Right kidney (tissue), 1 donor: Measurements from ENCODE around the gene HDHD2.

ENCODE experiments used
- DNase-seq: peaks from one replicate; pipeline ENCODE4 v3.0.0-alpha.2; 2016

The HDHD2 gene

DNA sequence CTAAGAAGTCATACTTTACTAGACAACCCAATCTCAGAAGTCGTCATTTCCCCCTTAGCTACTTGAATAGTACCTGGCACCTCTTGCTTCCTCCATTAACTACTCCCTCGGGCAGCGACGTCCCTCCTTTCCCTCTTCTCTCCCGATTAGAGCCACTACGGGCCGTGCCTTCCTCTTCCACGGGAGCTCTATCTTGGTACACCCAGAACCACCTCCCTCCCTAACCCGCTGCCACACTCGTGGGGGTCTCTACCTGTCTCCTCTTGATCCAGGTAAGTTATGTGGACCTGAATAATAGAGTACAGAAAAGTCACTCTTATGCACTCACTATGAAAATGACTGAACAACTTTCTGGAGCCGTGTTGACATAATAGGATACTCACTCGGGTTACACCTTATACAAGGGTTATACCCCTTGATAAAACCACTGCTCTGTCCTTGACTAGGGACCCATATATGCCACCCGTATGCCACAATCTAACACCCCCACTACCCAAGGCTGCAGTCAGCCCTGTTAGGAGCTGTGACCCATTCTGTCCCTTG is 595 bp upstream of the HDHD2 start:
- DNase-seq, result no peak

DNA sequence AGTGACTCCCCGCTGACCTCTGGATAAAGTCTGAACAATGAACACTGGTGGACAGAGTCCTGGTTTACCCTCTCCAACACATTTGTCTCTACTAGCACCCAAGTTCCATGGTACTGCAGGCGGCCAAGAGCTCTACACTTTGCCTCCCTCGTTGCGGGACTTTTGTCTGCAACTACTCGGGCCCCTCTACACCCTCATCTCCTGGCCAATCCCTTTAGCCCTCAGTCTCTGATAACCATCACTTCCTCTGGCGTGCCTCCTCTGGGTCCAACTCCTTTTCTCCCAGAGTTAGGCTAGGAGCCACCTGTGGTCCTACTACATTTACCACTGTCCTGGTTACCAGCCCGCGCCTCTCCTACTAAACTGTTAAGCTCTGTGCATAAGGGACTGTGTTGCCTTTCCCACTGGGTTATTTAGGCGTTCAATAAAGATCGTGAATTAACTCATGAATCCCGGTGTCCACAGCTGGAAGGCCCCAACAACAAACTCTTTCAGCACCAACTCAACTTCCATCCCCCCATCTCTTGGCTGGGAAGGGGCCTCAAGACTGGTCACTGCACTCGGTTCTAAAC is 757 bp downstream of the HDHD2 start:
- DNase-seq, result no peak

DNA sequence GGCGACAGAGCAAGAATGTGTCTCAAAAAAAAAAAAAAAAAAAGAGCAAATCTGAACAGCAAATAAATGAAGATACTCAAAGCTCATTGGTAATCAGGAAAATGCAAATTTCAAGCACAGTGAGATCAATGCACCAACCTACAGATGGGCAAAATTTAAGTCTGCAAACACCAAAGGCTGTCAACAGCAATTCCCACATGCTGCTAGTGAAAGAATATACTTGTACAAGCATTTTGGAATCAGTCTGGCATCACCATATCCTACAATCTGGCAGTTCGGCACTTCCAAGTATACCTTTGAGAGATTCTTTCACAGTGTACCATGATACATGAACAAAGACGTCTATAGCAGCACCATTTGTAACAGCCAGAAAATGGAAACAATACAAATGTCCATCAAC is 4.1 kb downstream of the HDHD2 start:
- DNase-seq, result no peak

DNA sequence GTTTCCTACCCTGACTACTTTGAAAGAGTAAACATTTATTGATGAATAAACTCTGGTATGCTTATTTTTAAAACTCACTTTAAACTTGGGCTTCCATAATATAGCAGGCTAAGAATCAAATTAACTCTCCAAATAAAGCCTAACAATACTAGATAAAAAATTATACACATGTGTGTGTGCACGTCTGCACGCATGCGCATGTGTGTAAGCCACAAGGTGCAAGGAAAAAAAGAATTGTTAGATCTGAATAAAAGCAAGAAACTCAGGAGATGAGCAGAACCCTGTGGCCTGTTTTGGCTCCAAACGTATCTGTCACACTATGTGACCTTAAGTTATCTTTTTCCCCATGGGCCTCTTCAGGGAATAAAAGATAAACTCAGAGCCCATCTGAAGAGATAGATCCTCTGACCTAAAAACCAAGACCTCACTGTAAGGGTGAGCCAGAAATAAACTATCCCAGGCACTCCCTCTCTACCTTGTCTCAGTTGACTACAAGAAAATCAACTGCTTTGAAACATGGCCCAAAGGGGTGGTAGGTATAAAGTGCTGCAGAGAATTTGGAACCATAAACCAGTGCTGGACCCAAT is 6.3 kb downstream of the HDHD2 start:
- DNase-seq, result no peak

DNA sequence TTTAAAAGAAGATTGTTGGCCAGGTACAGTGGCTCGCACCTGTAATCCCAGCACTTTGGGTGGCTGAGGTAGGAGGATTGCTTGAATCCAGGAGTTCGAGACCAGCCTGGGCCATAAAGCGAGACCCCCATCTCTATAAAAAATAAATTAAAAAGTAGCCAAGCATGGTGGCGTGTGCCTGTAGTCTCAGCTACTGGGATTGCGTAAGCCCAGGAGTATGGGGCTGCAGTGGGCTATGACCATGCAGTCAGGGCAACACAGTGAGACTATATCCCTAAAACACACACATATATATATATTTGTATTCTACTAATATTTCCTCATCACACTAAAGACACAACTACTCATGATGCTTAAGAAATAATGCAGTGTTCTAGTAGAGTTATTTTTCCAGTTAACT is 7.1 kb downstream of the HDHD2 start:
- DNase-seq, result no peak

DNA sequence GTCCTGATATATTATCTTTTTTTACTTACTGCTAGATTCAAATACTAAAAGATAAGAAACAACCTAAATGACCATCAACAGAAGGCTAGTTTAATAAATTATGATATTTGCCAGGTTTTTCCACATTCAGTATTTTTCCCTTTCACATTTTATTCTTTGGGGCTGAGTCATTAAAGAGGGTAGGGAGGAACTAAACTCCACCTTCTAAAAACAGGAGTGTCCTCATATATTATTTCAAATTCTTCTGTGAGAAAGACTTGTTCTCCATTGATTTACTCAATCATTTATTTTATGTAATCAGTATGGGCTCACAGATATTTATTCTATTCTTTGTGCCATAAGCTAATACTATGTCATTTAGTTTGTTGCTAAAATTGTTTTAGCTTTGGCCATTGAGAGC is 9.0 kb downstream of the HDHD2 start:
- DNase-seq, result no peak

DNA sequence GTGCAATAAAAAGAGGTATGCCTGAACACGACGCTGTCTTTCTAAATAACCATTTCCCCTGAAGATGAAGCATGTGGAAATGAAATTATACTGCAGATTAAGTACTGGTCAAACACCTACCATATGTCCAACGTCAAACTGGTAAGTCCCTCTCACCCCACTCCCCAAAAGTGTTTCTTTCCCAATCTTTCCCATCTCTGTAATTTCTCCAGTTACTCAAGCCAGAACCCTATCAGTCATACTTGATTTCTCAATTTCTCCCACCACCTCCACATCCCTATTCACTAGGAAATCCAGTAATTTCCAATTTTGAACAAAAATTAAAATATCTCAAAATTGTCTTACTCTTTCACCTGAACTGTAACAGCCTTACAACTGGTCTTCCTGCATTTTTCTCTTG is 29.2 kb downstream of the HDHD2 start:
- no peak for DNase-seq

DNA sequence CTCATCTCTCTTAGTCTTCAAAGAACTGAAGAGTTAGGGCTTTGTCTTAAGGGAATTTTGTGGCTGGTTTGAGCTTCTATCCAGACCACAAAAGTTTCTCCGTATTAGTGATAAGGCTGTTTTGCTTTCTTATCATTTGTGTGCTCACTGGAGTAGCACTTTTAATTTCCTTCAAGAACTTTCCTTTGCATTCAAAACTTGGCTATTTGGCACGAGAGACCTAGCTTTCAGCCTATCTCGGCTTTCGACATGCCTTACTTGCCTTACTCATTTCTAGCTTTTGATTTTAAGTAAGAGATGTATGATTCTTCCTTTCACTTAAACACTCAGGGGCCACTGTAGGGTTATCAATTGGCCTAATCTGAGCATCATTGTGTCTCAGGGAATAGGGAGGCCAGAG is 29.9 kb downstream of the HDHD2 start:
- no peak for DNase-seq

DNA sequence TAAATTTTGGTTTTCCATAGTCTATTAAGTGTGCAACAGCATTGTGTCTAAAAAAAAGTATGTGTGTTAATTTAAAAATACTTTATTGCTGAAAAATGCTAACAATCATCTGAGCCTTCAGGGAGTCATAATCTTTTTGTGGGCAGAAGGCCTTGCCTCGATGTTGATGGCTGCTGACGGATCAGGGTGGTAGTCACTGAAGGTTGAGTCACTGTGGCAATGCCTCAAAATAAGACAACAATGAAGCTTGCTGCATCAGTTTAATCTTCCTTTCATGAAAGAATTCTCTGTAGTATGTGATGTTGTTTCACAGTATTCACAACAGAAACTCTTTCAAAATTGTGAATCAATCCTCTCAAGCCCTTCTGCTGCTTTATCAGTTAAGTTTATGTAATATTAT is 31.3 kb downstream of the HDHD2 start:
- DNase-seq, result no peak

DNA sequence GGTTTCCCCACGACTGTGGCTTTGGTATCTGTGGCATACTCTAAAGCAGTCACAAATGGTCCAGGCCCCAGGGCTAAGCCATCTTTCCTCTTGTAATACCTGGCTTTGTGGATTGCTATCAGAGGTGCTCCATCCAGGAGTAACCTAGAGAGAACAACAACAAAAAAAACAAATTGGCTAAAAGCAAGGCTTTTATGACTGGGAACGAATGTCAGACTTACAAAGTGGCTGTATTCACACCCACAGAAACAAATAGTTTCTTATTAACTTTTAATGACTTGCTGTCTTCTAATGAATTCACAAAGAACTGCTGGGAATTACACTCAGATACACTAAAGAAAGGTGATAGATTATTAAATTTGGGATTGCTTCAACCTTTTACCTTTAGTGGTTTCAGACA is 35.1 kb downstream of the HDHD2 start:
- DNase-seq, result no peak

DNA sequence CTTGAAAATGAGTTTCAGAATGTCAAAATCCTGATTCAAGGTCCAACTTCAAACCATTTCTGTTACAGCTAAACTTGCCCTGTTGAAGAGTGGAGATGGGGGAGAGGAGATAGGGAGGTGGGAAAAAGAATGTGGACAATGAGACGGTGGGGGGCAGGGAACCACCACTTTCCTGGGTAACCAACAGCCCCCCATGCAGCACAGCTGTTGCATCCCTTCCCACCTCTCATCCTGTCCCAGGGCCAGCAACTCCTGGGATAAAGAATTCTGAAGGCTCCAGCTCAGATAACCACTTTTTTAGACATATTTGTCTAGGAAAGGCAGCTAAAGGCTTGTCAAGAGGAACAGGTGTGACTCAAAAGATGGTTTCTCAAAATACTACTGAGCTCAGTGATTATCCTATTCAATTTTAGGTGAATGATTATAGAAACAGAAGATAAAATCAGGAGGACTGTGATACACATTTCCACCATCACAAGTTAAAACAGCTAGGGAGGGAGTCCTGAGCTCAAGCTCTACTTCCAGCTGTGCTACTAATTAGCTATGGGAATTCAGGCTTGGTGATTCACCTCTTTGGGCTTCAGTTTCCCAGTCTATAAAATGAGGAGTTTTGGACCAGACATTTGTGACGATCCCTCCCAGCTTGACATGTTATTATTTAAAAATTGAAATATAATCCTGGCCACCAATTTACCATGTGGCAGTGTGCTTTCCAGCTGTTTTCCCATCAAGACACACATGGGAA is 36.3 kb downstream of the HDHD2 start:
- no peak for DNase-seq

DNA sequence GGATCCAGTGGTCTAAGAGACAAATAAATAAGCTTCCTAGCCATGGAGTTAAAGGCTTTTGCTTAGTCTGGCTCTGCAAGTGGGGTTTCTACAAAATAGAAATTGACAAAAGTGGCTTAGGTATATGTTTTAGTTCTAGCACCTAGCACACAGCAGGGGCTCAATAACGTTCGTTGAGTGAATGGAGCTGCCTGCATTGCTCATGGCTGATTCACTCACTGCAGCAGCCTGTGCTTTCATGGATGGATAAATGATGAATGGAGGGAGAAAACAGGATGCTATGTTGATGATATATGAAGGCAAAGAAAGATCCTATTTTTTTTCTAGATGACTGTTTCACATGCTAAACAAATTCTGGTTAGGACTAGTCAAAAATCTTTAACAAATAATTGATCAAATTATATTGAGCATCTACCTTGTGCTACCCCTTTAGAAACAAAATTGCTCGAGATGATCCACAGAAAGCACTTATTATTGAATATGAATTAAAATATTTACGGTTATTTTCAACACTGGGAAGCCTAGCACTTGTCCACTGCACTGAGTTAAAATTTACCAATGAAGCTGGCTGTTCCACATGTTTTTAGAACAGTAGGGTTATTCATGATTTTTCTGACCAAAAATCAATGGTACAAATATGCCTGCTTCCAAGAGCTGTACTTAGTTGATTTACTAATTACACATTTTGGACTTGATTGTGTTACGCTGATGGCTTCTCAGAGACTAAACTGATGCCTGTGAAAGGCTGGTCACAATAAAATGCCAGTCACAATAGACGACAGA is 39.6 kb downstream of the HDHD2 start:
- no peak for DNase-seq

DNA sequence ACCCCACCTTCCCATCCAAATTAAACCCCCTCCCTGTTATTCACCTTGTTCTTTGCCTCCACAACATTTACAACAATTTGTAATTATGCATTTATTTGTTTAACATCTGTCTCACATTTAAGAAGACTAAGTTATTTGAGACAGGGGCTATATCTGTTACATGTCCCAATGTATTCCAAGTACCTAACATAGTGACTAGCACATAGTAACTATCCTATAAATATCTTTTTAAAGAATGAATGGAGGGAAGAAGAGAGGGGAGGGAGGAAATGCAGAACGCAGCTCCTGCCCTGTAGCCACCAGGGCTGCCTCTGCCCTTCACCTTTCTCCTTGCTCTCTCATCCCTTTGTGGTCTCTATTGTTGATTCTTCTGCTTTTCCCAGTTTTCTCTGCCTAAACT is 40.6 kb downstream of the HDHD2 start:
- DNase-seq, result no peak

DNA sequence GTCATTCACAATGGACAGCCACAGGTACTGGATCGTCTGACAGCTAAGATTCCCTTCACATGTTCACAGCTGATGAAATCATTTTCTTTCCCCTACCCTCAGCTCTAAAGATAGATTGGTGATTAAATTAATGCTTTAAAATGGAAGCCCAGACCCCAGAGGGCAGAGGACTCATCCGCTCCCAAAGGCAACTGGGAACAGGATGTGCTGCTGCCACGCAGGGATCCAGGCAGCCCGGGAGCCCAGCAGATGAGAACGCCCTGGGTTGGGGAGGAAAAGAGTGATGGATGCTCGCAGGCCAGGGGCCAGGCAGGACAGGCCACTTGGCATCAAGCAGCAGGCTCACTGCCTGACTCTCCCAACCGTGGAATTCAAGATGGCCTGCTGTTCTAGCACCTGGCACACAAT is 41.3 kb downstream of the HDHD2 start:
- DNase-seq, result no peak

DNA sequence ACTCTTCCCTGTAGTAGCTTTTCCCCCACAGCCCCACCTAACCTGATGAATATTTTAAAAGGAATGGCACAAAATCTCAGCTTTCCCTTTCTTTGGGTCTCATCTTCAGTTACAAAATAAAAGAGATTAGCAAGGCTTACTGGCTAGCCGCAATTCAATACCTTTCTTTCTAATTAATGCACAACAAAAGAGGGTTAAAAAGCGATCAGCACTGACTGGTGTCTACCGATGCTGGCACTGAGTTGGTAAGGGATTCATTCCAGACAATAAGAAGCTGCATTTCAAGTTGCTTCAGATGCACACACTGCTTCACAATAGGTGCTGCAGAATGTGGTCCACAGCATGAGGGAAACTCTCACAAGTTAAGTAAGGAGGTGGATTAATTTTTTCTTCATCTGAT is 41.9 kb downstream of the HDHD2 start:
- DNase-seq, result no peak

DNA sequence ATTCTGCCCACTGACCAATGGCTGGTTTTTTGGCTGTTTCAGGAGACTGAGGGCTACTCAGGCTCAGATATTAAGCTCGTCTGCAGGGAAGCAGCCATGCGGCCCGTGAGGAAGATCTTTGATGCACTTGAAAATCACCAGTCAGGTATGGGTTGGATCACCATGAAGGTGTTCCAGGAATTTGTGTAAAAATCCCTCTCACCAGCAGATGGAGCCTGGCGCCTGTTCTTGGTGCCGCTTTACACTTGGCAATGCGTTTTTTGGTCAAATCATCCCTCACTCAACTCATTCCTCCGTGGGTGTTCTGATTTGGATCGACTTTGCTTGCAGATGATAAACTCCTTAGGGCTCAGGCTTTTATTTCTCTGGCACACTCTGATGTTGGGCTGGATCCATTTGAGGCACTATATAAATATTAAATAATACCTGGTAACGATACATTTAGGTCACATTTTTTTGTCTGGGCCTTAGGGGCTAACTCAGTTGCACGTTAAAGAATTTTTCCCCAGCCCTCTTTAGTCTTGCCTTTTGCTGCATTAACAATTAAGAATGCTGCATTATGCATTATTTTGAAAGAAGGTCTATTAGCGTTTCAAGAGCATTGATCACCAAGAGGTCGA is 50.0 kb downstream of the HDHD2 start:
- peak; percentile 18 for DNase-seq

DNA sequence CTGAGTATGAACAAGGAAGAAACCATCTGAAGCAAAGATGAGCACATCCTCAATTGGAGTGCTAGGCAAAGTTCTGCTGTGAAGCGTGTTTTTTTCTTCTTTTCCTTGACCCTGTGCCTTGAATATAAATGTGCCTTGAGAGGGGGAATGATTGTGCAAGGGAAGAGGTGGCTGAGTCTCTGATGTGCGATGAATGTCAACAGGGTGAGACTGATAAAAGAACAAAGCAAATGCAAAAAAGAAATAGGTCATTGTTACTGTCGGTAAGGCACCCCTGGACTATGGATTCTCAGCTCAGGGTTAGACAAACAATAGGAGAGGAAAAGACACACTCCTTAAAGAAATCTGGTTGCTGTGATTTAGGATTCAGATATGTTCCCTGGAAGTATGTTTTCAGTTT is 54.5 kb downstream of the HDHD2 start:
- no peak for DNase-seq

DNA sequence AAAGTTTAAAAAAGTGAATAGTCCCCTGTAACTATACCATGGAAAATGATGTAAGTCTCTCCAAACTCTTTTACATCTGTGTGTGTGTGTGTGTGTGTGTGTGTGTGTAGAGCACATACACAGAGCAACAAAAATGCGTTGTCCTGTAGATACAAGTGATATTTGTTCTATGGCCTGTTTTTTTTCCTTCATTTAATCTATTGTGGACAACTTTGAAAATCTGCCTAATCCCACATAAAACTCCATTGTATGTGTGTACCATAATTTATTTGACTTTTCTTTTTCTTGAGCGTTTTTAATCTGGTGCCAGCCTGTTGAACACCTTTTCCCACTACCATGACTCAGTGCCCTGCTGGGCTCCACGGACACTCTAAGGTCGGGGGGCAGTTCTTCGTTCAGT is 62.6 kb downstream of the HDHD2 start:
- no peak for DNase-seq

DNA sequence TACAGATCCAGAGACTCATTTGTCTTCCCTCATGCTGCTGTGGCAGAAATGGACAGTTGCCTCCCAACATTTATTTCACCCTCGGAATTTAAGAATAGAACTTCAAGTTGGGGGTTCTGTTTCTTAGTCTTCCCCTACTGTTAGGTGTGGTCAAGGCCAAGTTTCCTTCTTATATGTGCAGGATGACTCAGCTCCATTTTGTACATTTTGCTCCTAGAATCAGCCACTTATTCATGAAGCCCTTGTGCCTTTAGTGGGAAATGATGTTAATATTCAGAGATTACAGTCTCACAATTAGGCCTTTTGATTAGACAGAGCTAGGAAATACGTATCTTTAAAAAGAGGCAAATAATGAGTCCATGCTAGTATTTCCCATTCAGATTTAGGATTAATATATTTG is 68.7 kb downstream of the HDHD2 start:
- DNase-seq, result no peak

DNA sequence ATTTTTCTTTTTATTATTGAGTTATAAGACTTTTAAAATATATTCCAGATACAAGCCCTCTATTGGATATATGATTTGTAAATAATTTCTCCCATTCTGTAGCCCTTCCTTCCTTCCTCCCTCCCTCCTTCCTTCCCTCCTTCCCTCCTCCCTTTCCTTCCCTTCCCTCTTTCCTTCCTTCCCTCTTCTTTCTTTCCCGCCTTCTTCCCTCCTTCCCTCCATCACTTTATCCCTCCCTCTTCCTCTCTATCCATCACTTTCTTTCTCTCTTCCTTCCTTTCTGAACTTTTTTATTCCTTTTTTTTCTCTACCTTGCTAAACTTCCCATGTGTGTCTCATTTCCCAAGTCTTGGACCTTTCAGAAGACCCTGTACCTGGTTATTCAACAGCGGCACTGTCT is 69.4 kb downstream of the HDHD2 start:
- no peak for DNase-seq

DNA sequence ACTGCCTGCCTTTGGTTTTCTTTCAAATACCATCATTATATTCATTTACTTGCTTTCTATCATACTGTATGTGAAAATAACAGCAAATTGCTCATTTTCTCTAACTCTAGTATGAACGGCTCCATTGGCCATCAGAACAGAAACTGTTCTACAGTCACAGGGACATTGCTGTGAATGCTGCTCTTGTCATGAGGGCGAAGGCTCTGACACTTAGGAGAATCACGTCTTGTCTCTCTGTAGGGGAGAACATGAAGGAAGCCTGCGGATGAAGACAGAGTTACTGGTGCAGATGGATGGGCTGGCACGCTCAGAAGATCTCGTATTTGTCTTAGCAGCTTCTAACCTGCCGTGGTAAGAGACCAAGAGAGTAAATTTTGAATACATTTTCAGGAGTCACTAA is 73.2 kb downstream of the HDHD2 start:
- DNase-seq, result no peak

DNA sequence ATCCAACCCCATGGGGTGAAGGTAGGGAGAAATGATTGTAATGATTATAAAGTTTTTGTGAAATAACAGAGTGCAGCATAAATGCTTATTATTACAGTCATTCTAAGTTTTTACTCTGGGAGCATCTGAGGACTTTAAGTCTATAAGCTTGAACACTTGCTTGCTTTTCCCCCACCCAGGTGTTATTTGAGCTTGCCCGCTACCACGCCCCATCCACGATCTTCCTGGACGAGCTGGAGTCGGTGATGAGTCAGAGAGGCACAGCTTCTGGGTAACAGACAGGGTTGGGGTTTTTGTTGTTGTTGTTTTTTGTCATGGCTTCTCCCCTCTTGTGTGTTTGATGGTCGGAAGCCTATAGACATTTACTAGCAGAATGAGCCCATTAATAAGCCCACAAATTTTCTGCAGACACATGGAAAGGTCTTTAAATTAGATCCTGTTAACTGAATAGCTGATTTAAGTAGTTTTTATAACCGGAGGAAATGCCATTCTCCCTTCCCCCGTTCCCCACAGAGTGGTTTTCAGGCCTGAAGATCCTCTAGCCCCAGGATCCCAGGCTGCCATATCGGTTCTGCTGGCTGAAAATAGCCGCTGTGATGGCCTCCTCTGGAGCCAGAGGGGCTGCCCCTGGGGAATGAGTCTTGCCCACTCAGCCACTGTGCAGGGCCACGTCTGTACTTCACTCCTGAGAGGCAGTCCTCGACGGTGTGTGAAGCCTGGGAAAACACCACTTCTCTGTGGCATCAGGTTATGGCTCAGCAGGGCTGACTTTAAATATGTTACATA is 75.0 kb downstream of the HDHD2 start:
- DNase-seq, result no peak
